Activated naive CD4-positive, alpha-beta T cell treated with anti-CD3 and anti-CD28 coated beads for 36 hours (primary cell): ENCODE measurements around the gene PSENEN. TPM values are rescaled to one million over a fixed set of nuclear protein-coding genes. Genes with fewer than 3 reads are reported as not detected.

Source experiments
- CTCF ChIA-PET: fragments of 350-600 bp; sonication (Branson Sonifier 250); formaldehyde crosslinking; loops from one replicate; lab custom pipeline; 2021; ENCODE audit warnings: antibody characterized with exemption; lab: Charles Lee
- DNase-seq: peaks from one replicate; pipeline ENCODE4 v3.0.0-alpha.2; 2020
- H3K27ac Mint-ChIP-seq: one replicate; pipeline ENCODE4 v1.8.0; 2021; ENCODE audit warnings: mild to moderate bottlenecking, mixed read lengths
- H3K27me3 Mint-ChIP-seq: one replicate; pipeline ENCODE4 v1.8.0; 2021; ENCODE audit warnings: low read depth, mixed read lengths
- H3K36me3 Mint-ChIP-seq: one replicate; pipeline ENCODE4 v1.8.0; 2021; ENCODE audit warnings: low read depth, mixed read lengths
- H3K4me1 Mint-ChIP-seq: one replicate; pipeline ENCODE4 v1.8.0; 2021; ENCODE audit warnings: low read depth, mixed read lengths
- H3K4me3 Mint-ChIP-seq: one replicate; pipeline ENCODE4 v1.8.0; 2021; ENCODE audit warnings: mild to moderate bottlenecking, moderate library complexity, mixed read lengths
- H3K9me3 Mint-ChIP-seq: one replicate; pipeline ENCODE4 v1.8.0; 2021; ENCODE audit warnings: mixed read lengths
- intact Hi-C: fragments of 100-400 bp; cut with micrococcal nuclease; formaldehyde crosslinking; loops from one replicate; pipeline ENCODE4 v1.15.1; 2023
- total RNA-seq, 2 experiments: library from RNA; stranded (reverse); gene quantifications; one replicate each; pipeline ENCODE4 v1.2.3, GENCODE V29; 2021

Gene PSENEN, protein sequence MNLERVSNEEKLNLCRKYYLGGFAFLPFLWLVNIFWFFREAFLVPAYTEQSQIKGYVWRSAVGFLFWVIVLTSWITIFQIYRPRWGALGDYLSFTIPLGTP
- 10 to 100 TPM; 32.4 to 37.7 TPM for total RNA-seq

DNA sequence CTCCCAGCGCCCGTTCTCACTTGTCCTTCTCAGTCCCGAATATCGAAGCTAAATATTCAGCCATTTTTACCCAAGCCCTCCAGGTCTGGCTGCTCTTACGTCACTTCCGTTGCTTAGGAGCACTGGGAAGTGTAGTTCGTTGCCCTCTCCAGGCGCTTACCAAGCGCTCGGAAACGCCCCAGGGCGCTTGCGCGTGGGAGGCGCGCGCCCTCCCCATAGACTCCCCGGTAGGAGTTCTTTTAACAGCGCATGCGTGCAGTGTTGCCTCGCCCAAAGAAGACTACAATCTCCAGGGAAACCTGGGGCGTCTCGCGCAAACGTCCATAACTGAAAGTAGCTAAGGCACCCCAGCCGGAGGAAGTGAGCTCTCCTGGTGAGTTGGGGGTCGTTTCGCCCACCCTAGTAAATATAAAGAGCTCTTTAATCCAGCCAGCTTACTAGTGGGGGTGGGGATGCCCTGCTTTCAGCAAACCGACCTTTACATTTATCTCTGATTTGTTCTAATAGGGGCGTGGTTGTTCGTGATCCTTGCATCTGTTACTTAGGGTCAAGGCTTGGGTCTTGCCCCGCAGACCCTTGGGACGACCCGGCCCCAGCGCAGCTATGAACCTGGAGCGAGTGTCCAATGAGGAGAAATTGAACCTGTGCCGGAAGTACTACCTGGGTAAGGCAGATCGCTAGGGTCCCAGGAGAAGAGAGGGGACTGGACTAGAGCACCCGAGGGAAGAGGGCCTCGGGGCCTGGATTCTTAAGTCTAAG, at the start of gene PSENEN, which contains the start of gene U2AF1L4:
TSS of gene PSENEN (plus strand) at position 324 of the 759 bp plus-strand sequence. CDS start at position 604, 280 bp downstream.
TSS of gene U2AF1L4 (minus strand) at position 91 of the 759 bp plus-strand sequence. CDS start at position 64, 27 bp downstream.
- Mint-ChIP-seq H3K4me1 (peaks cover 58% of the 10 kb centered on the region), H3K27ac (peak within 1 kb of the TSS; percentile 99), H3K36me3 (peaks cover 17% of the 10 kb centered on the region), H3K27me3 (no peaks in the 10 kb centered on the region), H3K4me3 (peak within 1 kb of the TSS; percentile 96), H3K9me3 (no peaks in the 10 kb centered on the region)
- DNase-seq: peak; percentile 97
- intact Hi-C loops: loop anchor here (1.0 to 10.0 kb wide), 9 partner anchors 28 to 742 kb away; partner anchors contain the start of genes ALKBH6, ARHGAP33, CAPNS1 and NFKBID
- CTCF ChIA-PET: interaction anchor here (1.1 kb wide), 1 partner anchor 51 kb away, joined by 4 read pairs; no protein-coding TSS in a partner anchor

DNA sequence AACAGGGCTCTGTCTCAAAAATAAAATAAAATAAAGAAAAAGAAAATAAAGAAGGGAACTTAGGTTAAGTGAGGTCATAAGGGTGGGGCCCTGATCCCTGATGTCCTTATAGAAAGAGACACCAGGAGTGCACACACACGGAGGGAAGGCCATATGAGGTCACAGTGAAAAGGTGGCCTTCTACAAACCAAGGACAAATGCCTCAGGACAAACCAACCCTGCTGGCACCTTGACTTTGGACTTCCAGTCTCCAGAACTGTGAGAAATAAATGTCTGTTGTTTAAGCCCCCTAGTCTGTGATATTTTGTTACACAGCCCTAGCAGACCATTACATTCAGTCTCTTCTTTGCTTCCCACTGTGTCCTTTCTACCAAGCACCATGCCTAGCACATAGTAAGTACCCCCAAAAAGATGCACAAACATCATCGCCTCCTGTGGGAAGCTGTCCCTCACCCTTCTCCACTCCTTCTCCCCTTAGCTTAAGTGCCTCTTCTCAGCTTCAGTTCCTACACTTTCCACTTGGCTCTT, 49.5 kb upstream of the PSENEN start:
- no peaks in the 10 kb centered on the region for H3K36me3 Mint-ChIP-seq
- H3K9me3 Mint-ChIP-seq: no peaks in the 10 kb centered on the region
- peak overlapping the region; percentile 32 for H3K27ac Mint-ChIP-seq
- peaks cover 28% of the 10 kb centered on the region for H3K4me1 Mint-ChIP-seq
- DNase-seq: no peak
- intact Hi-C loops: no loop called here
- CTCF ChIA-PET: interaction anchor here (0.5 to 6.6 kb wide), 10 partner anchors 13 to 235 kb away, joined by 3 to 120 read pairs (median 4); no protein-coding TSS in a partner anchor
- H3K27me3 Mint-ChIP-seq: no peaks in the 10 kb centered on the region
- no peak overlapping the region for H3K4me3 Mint-ChIP-seq

DNA sequence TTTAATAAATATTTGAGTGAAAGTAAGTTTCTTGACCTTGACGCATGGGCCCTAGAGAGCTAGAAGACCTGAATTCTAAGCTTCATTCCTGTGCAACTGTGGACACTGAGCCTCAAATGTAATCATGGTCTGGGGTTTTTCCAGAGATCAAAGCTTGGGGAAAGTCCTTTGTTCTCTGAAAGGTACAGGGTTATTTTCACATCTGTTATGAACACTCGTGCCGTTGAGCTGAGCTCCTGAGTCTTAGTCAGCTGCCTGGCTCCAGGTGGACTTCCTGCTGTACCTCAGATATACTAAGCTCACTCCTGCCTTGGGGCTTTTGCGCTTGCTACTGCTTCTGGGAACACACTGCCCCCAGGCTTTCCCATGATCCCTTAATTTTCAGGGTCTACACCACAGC, 48.6 kb upstream of the PSENEN start:
- Mint-ChIP-seq H3K4me3 (no peak overlapping the region), H3K27ac (peak overlapping the region; percentile 39), H3K27me3 (no peaks in the 10 kb centered on the region), H3K9me3 (no peaks in the 10 kb centered on the region), H3K36me3 (no peaks in the 10 kb centered on the region), H3K4me1 (peaks cover 28% of the 10 kb centered on the region)
- CTCF ChIA-PET: interaction anchor here (0.5 to 6.6 kb wide), 8 partner anchors 9 to 149 kb away, joined by 3 to 120 read pairs (median 4); no protein-coding TSS in a partner anchor
- intact Hi-C loops: no loop called here
- DNase-seq: peak; percentile 78

DNA sequence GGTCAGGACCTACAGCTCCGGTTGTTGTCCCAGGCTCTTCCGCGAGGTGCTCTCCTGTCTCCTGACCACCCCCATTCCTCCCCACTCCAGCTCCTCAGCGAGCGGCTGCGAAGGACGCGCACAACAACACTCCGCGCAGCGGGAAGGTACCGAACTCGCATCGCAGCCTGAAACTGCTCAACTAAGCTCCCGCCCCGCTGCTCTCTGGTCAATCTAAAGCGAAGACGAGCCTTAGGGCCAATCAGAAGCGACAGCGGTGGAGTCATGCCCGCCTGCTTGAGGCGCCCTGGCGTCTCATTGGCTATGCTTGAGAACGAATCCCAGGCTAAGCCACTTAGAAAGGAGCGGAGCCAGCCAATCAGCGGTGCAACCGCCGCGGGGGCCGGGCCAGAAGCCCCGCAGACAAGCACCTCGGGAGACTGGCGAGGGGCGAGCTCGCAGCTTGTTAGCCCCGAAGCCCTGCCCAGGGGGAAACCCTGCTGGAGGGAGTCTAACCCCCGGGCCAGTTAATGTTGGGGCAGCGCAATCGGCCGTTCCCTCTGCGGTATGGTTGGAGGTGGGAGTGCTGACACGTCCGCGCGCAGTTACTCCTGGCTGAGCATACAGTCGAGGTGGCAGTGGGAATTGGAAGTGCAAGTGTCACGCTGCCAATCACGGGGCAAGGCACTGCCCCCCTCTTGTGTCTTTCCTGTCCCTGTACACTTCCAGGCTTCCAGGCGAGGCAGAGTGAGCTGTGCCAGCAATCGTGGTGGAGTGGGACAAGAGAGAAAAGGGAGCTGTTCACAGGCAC, 43.0 kb upstream of the PSENEN start:
- intact Hi-C loops: loop anchor here (1.0 to 2.0 kb wide), 3 partner anchors 11 to 42 kb away; partner anchors contain the start of genes PSENEN and U2AF1L4
- H3K27me3 Mint-ChIP-seq: no peaks in the 10 kb centered on the region

DNA sequence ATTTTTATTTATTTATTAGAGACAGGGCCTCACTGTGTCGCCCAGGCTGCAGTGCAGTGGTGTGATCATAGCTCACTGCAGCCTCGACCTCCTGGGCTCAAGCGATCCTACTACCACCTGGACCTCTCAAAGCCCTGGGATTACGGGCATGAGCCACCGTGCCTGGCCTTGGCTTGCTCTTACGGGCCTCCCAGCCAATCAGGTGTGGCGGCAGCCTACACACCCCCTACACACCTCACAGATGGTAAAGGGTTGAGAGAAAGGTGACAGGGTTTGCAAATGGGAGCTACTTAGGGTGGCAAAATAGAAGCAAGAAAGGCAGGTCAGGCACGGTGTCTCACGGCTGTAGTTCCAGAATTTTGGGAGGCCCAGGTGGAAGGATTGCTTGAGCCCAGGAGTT, 42.1 kb upstream of the PSENEN start:
- Mint-ChIP-seq H3K36me3 (peaks cover 2% of the 10 kb centered on the region), H3K4me3 (no peak overlapping the region), H3K9me3 (no peaks in the 10 kb centered on the region), H3K27ac (no peak overlapping the region), H3K4me1 (peaks cover 7% of the 10 kb centered on the region), H3K27me3 (no peaks in the 10 kb centered on the region)
- DNase-seq: no peak
- intact Hi-C loops: loop anchor here (2.0 kb wide), 1 partner anchor 41 kb away; the partner anchor contains the start of genes PSENEN and U2AF1L4
- CTCF ChIA-PET: interaction anchor here (1.7 to 4.3 kb wide), 3 partner anchors 10 to 116 kb away, joined by 4 to 43 read pairs (median 5); no protein-coding TSS in a partner anchor

More for the DNA sequence above, 43.0 kb upstream of the PSENEN start:
- peaks cover 2% of the 10 kb centered on the region for H3K36me3 Mint-ChIP-seq
- H3K4me3 Mint-ChIP-seq: peak overlapping the region; percentile 92
- H3K9me3 Mint-ChIP-seq: no peaks in the 10 kb centered on the region
- H3K27ac Mint-ChIP-seq: peak overlapping the region; percentile 95
- H3K4me1 Mint-ChIP-seq: peaks cover 10% of the 10 kb centered on the region
- peak; percentile 98 for DNase-seq
- CTCF ChIA-PET: interaction anchor here (0.7 to 4.3 kb wide), 4 partner anchors 9 to 117 kb away, joined by 3 to 43 read pairs (median 4); no protein-coding TSS in a partner anchor

DNA sequence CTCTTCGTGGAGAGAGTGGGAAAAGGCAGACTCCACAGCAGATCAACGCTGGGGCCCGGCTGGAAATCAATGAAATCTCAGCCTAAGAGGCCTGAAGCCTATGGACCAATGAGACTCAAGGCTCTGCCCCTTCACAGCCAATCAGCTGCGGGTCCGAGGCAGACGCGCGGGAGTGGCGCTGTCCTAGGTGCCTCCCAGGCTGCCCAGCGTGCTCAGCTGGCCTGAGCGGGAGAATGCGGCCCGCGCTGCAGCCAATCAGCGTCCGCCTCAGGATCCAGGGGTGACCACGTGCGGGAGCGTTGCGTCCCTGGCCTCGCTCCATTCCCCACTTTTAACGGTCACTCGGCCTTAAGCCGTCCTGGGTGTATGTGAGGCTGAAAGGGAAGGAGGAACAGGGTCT, 41.2 kb upstream of the PSENEN start, which contains the start of gene ZBTB32:
TSS of gene ZBTB32 (plus strand) at position 341 of the 400 bp plus-strand sequence. CDS start 10,069 bp downstream, outside the sequence.
- intact Hi-C loops: no loop called here
- H3K27me3 Mint-ChIP-seq: no peaks in the 10 kb centered on the region
- H3K4me3 Mint-ChIP-seq: no peak within 1 kb of the TSS
- H3K9me3 Mint-ChIP-seq: no peaks in the 10 kb centered on the region
- peaks cover 9% of the 10 kb centered on the region for H3K4me1 Mint-ChIP-seq
- CTCF ChIA-PET: no interaction called here
- H3K36me3 Mint-ChIP-seq: peaks cover 2% of the 10 kb centered on the region
- H3K27ac Mint-ChIP-seq: no peak within 1 kb of the TSS
- DNase-seq: no peak

DNA sequence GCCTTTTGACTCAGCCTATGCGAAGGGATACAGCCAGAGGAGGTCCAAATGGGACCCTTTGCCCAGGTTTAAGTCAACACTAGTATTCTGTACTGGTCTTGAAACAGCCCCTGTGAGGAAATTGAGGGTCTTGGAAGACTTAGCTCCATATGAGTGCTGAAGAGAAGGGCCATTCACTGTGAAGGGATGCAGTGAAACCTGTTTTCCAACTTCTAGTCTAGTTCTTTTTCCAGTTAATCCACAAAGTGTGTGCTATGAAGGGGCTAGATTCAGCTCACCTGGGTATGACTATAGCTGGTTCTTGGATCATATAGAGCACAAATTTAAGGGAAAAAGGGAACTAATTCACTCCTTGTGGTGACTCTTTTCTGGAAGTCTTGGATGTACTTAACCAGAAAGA, 37.1 kb upstream of the PSENEN start:
- Mint-ChIP-seq H3K36me3 (peaks cover 5% of the 10 kb centered on the region), H3K27me3 (no peaks in the 10 kb centered on the region), H3K4me3 (no peak overlapping the region), H3K27ac (peak overlapping the region; percentile 61), H3K9me3 (peaks cover 2% of the 10 kb centered on the region), H3K4me1 (peaks cover 39% of the 10 kb centered on the region)
- no peak for DNase-seq
- intact Hi-C loops: no loop called here
- CTCF ChIA-PET: interaction anchor here (1.1 to 1.3 kb wide), 2 partner anchors 9 to 14 kb away, joined by 4 to 6 read pairs; no protein-coding TSS in a partner anchor

DNA sequence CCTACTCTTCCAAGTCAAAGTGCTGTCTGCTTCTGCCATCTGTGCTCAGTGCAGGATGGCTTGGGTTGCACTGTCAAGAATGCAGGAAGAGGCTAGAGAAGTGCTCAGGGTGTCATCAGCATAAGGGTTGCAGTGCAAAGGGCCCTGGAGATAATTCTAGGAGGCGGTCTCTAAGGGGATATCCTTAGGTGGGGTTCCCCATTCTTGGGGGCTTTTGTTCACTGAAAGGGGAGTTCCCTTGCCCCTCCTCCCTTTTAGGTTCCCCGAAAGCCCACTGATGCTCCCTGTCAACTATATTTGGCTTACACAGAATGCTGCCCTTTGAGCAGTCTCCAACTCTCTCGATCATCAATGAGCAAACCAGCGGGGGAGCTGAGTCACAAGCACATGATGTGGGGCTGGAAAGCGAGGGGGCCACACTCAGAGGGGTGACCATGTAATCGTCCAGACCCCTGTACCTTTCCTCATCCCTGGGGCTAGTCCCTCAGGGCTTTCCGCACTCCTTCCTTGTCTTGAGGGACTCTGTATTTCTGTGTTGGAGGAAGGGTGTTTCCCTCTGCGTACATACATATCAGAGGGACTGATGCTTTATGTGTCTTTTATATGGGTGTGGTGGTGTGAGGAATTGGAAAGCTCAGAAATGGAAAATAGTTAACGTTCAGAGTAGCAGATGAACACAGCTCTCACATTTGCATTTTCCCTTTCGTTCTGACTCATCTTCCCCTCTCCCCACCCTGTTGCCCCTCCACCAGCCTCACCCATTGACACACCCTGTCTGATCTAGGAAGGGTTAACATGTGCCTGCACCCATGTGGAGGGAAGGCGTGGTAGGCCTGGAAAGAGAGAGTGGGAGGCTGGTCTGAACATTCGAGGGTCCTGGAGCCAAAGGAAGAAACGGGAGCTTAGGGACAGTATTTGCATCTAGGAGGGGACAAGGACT, 34.4 kb upstream of the PSENEN start:
- intact Hi-C loops: loop anchor here (1.0 to 10.0 kb wide), 6 partner anchors 189 to 1439 kb away; partner anchors contain the start of genes CAPNS1, FFAR1, NFKBID and OVOL3
- peaks cover 2% of the 10 kb centered on the region for H3K9me3 Mint-ChIP-seq
- no peaks in the 10 kb centered on the region for H3K27me3 Mint-ChIP-seq

DNA sequence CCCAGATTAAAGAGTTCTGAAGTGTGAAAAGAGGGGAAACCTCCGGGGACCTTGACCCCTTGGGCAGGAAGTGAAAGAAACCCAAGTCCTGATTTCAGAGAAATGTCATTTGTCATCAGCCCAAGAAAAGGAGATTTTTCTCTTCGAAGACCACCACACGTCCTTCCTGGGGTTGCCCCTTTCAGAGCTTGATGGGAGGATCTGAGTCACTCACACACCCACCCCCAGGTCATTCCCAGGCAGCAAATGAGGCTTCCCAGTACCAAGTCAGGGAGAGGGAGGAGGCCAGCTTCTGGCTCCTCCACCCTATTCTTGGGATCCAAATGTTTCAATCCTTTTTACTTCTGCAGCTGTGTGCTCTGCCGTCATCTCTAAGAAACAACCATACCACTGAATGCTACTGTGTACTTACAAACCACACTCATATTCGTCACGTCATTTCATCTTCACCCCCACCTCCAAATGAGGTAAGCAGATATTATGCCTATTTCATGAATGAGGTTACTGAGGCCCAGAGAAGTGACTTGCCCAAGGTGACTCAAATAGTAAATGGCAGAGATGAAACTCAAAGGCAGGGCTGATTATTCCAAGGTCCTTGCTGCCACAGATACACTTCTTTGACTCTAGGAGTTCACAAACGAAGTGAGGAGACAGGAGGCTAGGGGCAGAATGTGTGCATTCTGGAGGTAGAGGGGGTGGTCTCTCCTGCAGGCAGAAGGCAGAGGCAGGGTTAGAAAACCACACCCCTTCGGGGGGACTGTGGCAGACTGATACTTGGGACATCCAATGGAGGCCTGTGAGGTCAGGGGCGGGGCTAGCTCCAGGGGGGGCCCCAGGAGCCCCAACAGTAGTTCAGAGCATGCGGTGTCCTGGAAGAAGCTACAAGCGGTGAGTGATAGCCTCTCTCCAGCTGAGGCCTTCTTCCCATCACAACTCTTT, 32.6 kb upstream of the PSENEN start:
- H3K36me3 Mint-ChIP-seq: peaks cover 42% of the 10 kb centered on the region
- peak; percentile 88 for DNase-seq
- intact Hi-C loops: loop anchor here (1.0 to 10.0 kb wide), 11 partner anchors 11 to 1441 kb away; partner anchors contain the start of genes ALKBH6, ARHGAP33, CAPNS1 and OVOL3
- no peaks in the 10 kb centered on the region for H3K27me3 Mint-ChIP-seq
- H3K9me3 Mint-ChIP-seq: peaks cover 2% of the 10 kb centered on the region
- CTCF ChIA-PET: interaction anchor here (0.7 to 6.3 kb wide), 6 partner anchors 11 to 164 kb away, joined by 3 to 120 read pairs (median 8); no protein-coding TSS in a partner anchor
- peaks cover 44% of the 10 kb centered on the region for H3K4me1 Mint-ChIP-seq
- peak overlapping the region; percentile 92 for H3K4me3 Mint-ChIP-seq
- peak overlapping the region; percentile 100 for H3K27ac Mint-ChIP-seq

More for the DNA sequence above, 34.4 kb upstream of the PSENEN start:
- CTCF ChIA-PET: interaction anchor here (1.0 to 6.3 kb wide), 3 partner anchors 9 to 17 kb away, joined by 5 to 120 read pairs (median 43); no protein-coding TSS in a partner anchor
- H3K4me3 Mint-ChIP-seq: peak overlapping the region; percentile 52
- peaks cover 31% of the 10 kb centered on the region for H3K36me3 Mint-ChIP-seq
- H3K27ac Mint-ChIP-seq: peak overlapping the region; percentile 100
- peak; percentile 87 for DNase-seq
- peaks cover 44% of the 10 kb centered on the region for H3K4me1 Mint-ChIP-seq
